Panc1 (cell line): ENCODE measurements around the gene CDAN1.

Experiments
- CTCF ChIP-seq: fragments of 450-650 bp; IDR thresholded peaks from 2 replicates; pipeline ENCODE4 v1.5.1; 2017; ENCODE audit warnings: mild to moderate bottlenecking
- POLR2AphosphoS5 ChIP-seq: IDR thresholded peaks from 2 replicates; pipeline ENCODE4 v1.6.1; 2012; ENCODE audit warnings: mild to moderate bottlenecking, low read depth, low read length, moderate library complexity
- REST ChIP-seq, 2 experiments: IDR thresholded peaks; 2 replicates each; pipeline ENCODE4 v1.6.1; 2011 to 2012; ENCODE audit warnings: low read depth in 2 of 2, control low read depth in 1 of 2, low read length in 1 of 2, mild to moderate bottlenecking in 1 of 2, moderate library complexity in 1 of 2; ENCODE audit not compliant: insufficient read depth in 1 of 2
- SIN3A ChIP-seq: IDR thresholded peaks from 2 replicates; pipeline ENCODE4 v1.6.1; 2012; ENCODE audit warnings: low read depth, mild to moderate bottlenecking, low read length, moderate library complexity, borderline replicate concordance; ENCODE audit not compliant: insufficient read depth

- TF ChIP-seq SIN3A (no peak), CTCF (no peak), POLR2AphosphoS5 (no peak), REST (IDR thresholded peaks at IDR 0.05; ENCODE audit: insufficient read depth in 1 of 2, low read depth in 2 of 2, low read length in 1 of 2) (no peak)
Observed at GRCh38 chr15:42741710-42742109, 4.8 kb upstream of the CDAN1 start.
